ENCODE measurements around the gene LNPK.

The LNPK gene

DNA sequence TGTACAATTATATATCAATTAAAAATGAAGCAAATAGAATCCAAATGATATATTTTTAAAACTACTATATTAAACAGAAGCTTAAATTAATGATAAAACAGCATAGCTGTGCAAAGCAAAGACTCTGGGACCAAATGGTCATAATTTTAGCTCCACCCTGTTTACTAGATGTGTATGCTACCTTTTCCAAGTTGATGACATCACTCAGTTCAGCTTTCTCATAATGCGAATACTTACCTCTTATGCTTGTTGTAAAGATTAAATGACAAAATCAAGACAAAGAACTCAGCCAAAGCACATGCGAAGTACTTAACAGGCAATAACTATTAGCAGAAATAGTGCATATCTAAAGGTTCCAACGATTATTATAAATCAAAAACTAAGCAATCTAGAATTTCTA, 51.6 kb downstream of the LNPK start:
- no peaks in the 10 kb centered on the region for H3K27me3 ChIP-seq (replicated peaks in 2 of 5; ENCODE audit: control insufficient read depth in 4 of 5, insufficient read depth in 5 of 5, low read length in 4 of 5)
- no CpG with 5 or more reads among the region's 3 CpGs for WGBS (ENCODE audit: insufficient coverage)
- H3K4me1 ChIP-seq (ENCODE audit: control extremely low read depth in 1 of 4, control insufficient read depth in 4 of 4, insufficient read depth in 4 of 4, low read length in 3 of 4) = no peaks in the 10 kb centered on the region
- peaks cover 5 to 14% (median 6%) of the 10 kb centered on the region in 4 experiments for H3K36me3 ChIP-seq (ENCODE audit: control insufficient read depth in 4 of 4, insufficient read depth in 4 of 4, low read length in 3 of 4)
- H3K4me3 ChIP-seq (ENCODE audit: control insufficient read depth in 1 of 7, extremely low read depth in 1 of 7, insufficient read depth in 4 of 7, low read depth in 2 of 7, low read length in 6 of 7) = no peak overlapping the region
- no peaks in the 10 kb centered on the region for H3K9me3 ChIP-seq (ENCODE audit: control extremely low read depth in 1 of 5, control insufficient read depth in 4 of 5, insufficient read depth in 2 of 5, low read depth in 1 of 5, low read length in 4 of 5)
- no peak for DNase-seq
- ChIA-PET CTCF (no interaction called here), POLR2A (no interaction called here)
- H3K27ac ChIP-seq (ENCODE audit: insufficient read depth in 1 of 2, low read depth in 1 of 2, low read length in 2 of 2, poor library complexity in 1 of 2, severe bottlenecking in 2 of 2) = no peak overlapping the region

DNA sequence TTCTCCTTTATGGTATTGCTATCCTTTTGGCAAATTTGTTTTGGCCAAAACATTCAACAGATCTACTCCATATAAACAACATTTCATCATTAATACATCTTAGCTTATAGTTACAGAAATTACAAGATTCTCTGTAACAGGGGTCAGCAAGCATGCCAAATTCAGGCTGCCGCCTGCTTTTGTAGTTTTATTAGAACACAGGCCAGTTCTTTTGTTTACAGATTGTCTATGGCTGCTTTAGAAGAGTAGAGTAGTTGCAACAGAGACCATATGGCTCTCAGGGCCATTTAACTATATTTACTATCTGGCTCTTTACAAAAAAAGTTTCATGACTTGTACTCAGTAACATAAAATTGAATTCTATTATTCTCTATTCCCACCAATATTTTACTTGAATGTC, 53.9 kb downstream of the LNPK start:
- no CpG with 5 or more reads among the region's 1 CpG for WGBS (ENCODE audit: insufficient coverage)
- H3K9me3 ChIP-seq (ENCODE audit: control extremely low read depth in 1 of 5, control insufficient read depth in 4 of 5, insufficient read depth in 2 of 5, low read depth in 1 of 5, low read length in 4 of 5) = no peaks in the 10 kb centered on the region
- DNase-seq = no peak
- H3K27ac ChIP-seq (ENCODE audit: insufficient read depth in 1 of 2, low read depth in 1 of 2, low read length in 2 of 2, poor library complexity in 1 of 2, severe bottlenecking in 2 of 2) = no peak overlapping the region
- no peaks in the 10 kb centered on the region for H3K27me3 ChIP-seq (replicated peaks in 2 of 5; ENCODE audit: control insufficient read depth in 4 of 5, insufficient read depth in 5 of 5, low read length in 4 of 5)
- H3K36me3 ChIP-seq (ENCODE audit: control insufficient read depth in 4 of 4, insufficient read depth in 4 of 4, low read length in 3 of 4) = peaks cover 2 to 12% (median 4%) of the 10 kb centered on the region in 4 experiments
- H3K4me1 ChIP-seq (ENCODE audit: control extremely low read depth in 1 of 4, control insufficient read depth in 4 of 4, insufficient read depth in 4 of 4, low read length in 3 of 4) = no peaks in the 10 kb centered on the region
- ChIA-PET CTCF (no interaction called here), POLR2A (no interaction called here)
- H3K4me3 ChIP-seq (ENCODE audit: control insufficient read depth in 1 of 7, extremely low read depth in 1 of 7, insufficient read depth in 4 of 7, low read depth in 2 of 7, low read length in 6 of 7) = no peak overlapping the region

DNA sequence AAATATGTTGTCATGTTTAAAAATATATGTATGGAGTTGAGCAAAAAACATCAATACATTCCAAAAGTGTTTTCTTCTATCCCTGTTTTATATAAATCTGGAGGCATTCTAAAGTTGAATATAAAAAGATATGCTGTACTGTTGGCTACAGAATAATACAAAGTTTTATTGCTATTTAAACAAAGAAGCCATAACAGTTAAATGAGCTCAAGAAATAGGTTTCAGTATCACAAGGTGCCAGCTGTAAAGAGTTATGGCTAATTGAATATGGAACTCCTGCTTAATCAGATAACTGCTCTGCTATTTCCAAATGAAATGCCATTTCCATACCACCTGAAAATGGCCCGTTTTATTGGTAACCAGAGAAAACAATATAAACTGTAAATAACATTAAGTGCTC, 55.0 kb downstream of the LNPK start:
- no CpG with 5 or more reads among the region's 1 CpG for WGBS (ENCODE audit: insufficient coverage)
- Histone ChIP-seq H3K4me1 (ENCODE audit: control extremely low read depth in 1 of 4, control insufficient read depth in 4 of 4, insufficient read depth in 4 of 4, low read length in 3 of 4) (no peaks in the 10 kb centered on the region), H3K27me3 (replicated peaks in 2 of 5; ENCODE audit: control insufficient read depth in 4 of 5, insufficient read depth in 5 of 5, low read length in 4 of 5) (no peaks in the 10 kb centered on the region), H3K9me3 (ENCODE audit: control extremely low read depth in 1 of 5, control insufficient read depth in 4 of 5, insufficient read depth in 2 of 5, low read depth in 1 of 5, low read length in 4 of 5) (peaks cover 0 to 3% (median 0%) of the 10 kb centered on the region in 5 experiments), H3K27ac (ENCODE audit: insufficient read depth in 1 of 2, low read depth in 1 of 2, low read length in 2 of 2, poor library complexity in 1 of 2, severe bottlenecking in 2 of 2) (no peak overlapping the region), H3K4me3 (ENCODE audit: control insufficient read depth in 1 of 7, extremely low read depth in 1 of 7, insufficient read depth in 4 of 7, low read depth in 2 of 7, low read length in 6 of 7) (no peak overlapping the region), H3K36me3 (ENCODE audit: control insufficient read depth in 4 of 4, insufficient read depth in 4 of 4, low read length in 3 of 4) (peaks cover 2 to 14% (median 5%) of the 10 kb centered on the region in 4 experiments)
- DNase-seq = no peak
- ChIA-PET POLR2A (no interaction called here), CTCF (no interaction called here)

DNA sequence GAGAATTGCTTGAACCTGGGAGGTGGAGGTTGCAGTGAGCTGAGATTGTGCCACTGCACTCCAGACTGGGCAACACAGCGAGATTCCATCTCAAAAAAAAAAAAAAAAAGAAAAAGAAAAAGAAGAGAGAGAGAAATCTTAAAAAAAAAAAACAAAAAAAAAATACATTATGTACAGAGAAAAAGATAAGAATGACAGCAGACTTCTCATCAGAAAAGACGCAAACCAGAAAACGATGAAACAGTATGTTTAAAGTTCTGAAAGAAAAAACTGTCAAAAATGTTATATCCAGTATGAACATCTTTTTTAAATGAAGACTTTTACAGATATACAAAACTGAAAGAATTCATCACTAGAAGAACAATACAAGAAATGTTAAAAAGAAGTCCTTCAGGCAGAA, 60.4 kb downstream of the LNPK start:
- ChIA-PET POLR2A (no interaction called here), CTCF (no interaction called here)
- peaks cover 0 to 16% (median 3%) of the 10 kb centered on the region in 4 experiments for H3K36me3 ChIP-seq (ENCODE audit: control insufficient read depth in 4 of 4, insufficient read depth in 4 of 4, low read length in 3 of 4)
- H3K27ac ChIP-seq (ENCODE audit: insufficient read depth in 1 of 2, low read depth in 1 of 2, low read length in 2 of 2, poor library complexity in 1 of 2, severe bottlenecking in 2 of 2) = no peak overlapping the region
- H3K9me3 ChIP-seq (ENCODE audit: control extremely low read depth in 1 of 5, control insufficient read depth in 4 of 5, insufficient read depth in 2 of 5, low read depth in 1 of 5, low read length in 4 of 5) = peaks cover 0 to 11% (median 0%) of the 10 kb centered on the region in 5 experiments
- peaks cover 0 to 5% (median 0%) of the 10 kb centered on the region in 4 experiments for H3K4me1 ChIP-seq (ENCODE audit: control extremely low read depth in 1 of 4, control insufficient read depth in 4 of 4, insufficient read depth in 4 of 4, low read length in 3 of 4)
- no CpG with 5 or more reads among the region's 3 CpGs for WGBS (ENCODE audit: insufficient coverage)
- peak in 2 of 3 donors; percentile 1 to 10 for DNase-seq
- H3K27me3 ChIP-seq (replicated peaks in 2 of 5; ENCODE audit: control insufficient read depth in 4 of 5, insufficient read depth in 5 of 5, low read length in 4 of 5) = no peaks in the 10 kb centered on the region
- H3K4me3 ChIP-seq (ENCODE audit: control insufficient read depth in 1 of 7, extremely low read depth in 1 of 7, insufficient read depth in 4 of 7, low read depth in 2 of 7, low read length in 6 of 7) = no peak overlapping the region

DNA sequence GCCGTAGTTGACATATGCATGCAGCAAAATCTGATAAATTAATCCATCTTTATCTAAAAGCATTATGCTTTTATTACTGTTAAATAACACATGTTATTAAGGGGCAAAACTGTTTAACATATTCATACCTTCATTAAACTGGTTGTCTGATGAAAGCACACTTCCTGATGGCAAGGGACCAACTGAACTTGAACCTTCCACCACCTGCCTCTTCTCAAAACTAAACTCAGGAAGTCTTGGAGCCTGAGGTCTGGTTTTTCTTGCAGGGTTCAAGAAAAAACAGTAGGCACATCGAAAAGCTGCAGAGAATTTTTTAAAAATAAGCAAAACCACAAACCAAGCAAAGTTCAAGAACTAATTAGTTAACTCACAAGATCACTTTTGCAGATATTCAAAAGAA, 64.9 kb downstream of the LNPK start:
- POLR2A ChIA-PET = no interaction called here

DNA sequence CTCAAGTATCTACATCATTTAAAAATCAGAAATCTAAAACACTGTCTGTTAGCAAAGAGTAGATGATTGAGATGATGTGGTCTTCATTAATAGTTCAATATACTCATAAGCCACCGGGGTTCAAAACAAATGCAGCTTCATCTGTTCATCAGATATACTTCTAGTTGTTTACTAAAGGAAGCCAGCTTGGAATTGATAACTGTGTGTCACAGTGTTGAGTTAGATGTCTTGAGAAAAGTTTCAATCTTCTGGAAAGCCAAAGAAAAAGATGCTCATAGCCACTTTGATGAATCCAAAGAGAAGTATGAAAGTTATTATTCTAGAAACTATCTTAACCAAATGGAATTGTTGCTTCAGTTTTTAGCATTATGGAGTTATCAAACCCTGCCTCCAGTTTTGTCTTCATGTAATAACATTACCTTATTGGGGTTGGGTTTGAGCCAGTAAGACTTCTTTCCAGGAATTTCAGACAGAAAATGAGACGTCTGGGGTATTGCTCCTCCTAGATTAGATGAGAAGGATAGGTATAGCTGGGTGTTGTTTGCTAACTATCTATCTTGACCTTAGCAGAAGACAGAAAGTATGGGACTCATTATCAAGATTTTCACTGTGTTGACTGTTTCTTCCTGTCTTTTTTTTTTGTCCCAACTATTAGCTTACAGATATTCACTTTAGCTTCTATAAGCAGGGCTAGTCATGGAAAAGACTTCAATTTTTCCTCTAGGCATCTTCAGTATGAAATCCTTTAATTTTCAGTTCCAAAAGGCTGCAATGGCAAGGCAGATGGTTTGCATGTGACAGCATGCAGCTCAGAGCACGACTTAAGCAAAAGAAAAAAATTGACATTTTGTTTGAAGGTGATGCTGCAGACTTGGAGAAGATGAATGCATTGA, 66.5 kb downstream of the LNPK start:
- Histone ChIP-seq H3K27ac (ENCODE audit: insufficient read depth in 1 of 2, low read depth in 1 of 2, low read length in 2 of 2, poor library complexity in 1 of 2, severe bottlenecking in 2 of 2) (no peak overlapping the region), H3K4me1 (ENCODE audit: control extremely low read depth in 1 of 4, control insufficient read depth in 4 of 4, insufficient read depth in 4 of 4, low read length in 3 of 4) (peaks cover 0 to 5% (median 0%) of the 10 kb centered on the region in 4 experiments), H3K36me3 (ENCODE audit: control insufficient read depth in 4 of 4, insufficient read depth in 4 of 4, low read length in 3 of 4) (peaks cover 3 to 8% (median 6%) of the 10 kb centered on the region in 4 experiments), H3K27me3 (replicated peaks in 2 of 5; ENCODE audit: control insufficient read depth in 4 of 5, insufficient read depth in 5 of 5, low read length in 4 of 5) (no peaks in the 10 kb centered on the region), H3K9me3 (ENCODE audit: control extremely low read depth in 1 of 5, control insufficient read depth in 4 of 5, insufficient read depth in 2 of 5, low read depth in 1 of 5, low read length in 4 of 5) (no peaks in the 10 kb centered on the region), H3K4me3 (ENCODE audit: control insufficient read depth in 1 of 7, extremely low read depth in 1 of 7, insufficient read depth in 4 of 7, low read depth in 2 of 7, low read length in 6 of 7) (no peak overlapping the region)
- CTCF ChIA-PET = interaction anchor here (0.6 kb wide), 1 partner anchor 11 kb away, joined by 3 read pairs; no protein-coding TSS in a partner anchor
- DNase-seq = no peak
- POLR2A ChIA-PET = no interaction called here
- 93% methylated on average over 2 of the region's 3 CpGs for WGBS (ENCODE audit: insufficient coverage)

More for the DNA sequence above, 64.9 kb downstream of the LNPK start:
- H3K4me1 ChIP-seq (ENCODE audit: control extremely low read depth in 1 of 4, control insufficient read depth in 4 of 4, insufficient read depth in 4 of 4, low read length in 3 of 4) = peaks cover 0 to 5% (median 0%) of the 10 kb centered on the region in 4 experiments
- peaks cover 0 to 9% (median 0%) of the 10 kb centered on the region in 5 experiments for H3K9me3 ChIP-seq (ENCODE audit: control extremely low read depth in 1 of 5, control insufficient read depth in 4 of 5, insufficient read depth in 2 of 5, low read depth in 1 of 5, low read length in 4 of 5)
- H3K36me3 ChIP-seq (ENCODE audit: control insufficient read depth in 4 of 4, insufficient read depth in 4 of 4, low read length in 3 of 4) = peaks cover 3 to 11% (median 6%) of the 10 kb centered on the region in 4 experiments
- no peak overlapping the region for H3K4me3 ChIP-seq (ENCODE audit: control insufficient read depth in 1 of 7, extremely low read depth in 1 of 7, insufficient read depth in 4 of 7, low read depth in 2 of 7, low read length in 6 of 7)
- no CpG with 5 or more reads among the region's 2 CpGs for WGBS (ENCODE audit: insufficient coverage)
- CTCF ChIA-PET = no interaction called here
- no peak overlapping the region for H3K27ac ChIP-seq (ENCODE audit: insufficient read depth in 1 of 2, low read depth in 1 of 2, low read length in 2 of 2, poor library complexity in 1 of 2, severe bottlenecking in 2 of 2)
- H3K27me3 ChIP-seq (replicated peaks in 2 of 5; ENCODE audit: control insufficient read depth in 4 of 5, insufficient read depth in 5 of 5, low read length in 4 of 5) = no peaks in the 10 kb centered on the region
- peak in 1 of 3 donors; percentile 4 for DNase-seq

DNA sequence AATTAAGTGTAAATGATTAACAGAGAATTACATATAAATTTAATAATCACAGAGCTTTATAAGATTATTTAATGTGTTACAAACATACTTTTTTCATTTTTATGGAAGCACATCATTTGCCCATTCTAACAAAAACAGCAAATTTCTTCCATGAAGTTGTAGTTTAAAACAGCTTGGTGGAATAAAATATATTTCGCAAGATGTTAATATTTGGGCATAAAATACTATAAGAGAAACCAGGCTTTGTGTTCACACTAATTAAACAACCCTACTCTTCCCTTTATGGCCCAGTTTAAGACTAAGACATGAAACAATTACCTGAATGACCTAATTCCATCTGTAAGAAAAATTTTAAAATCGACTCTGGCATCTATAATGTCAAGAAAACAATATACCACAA, 69.4 kb downstream of the LNPK start:
- ChIA-PET CTCF (no interaction called here), POLR2A (no interaction called here)
- DNase-seq = no peak
- 100% methylated on average over 1 of the region's 2 CpGs for WGBS (ENCODE audit: insufficient coverage)
- Histone ChIP-seq H3K4me3 (ENCODE audit: control insufficient read depth in 1 of 7, extremely low read depth in 1 of 7, insufficient read depth in 4 of 7, low read depth in 2 of 7, low read length in 6 of 7) (no peak overlapping the region), H3K36me3 (ENCODE audit: control insufficient read depth in 4 of 4, insufficient read depth in 4 of 4, low read length in 3 of 4) (peaks cover 3 to 10% (median 7%) of the 10 kb centered on the region in 4 experiments), H3K9me3 (ENCODE audit: control extremely low read depth in 1 of 5, control insufficient read depth in 4 of 5, insufficient read depth in 2 of 5, low read depth in 1 of 5, low read length in 4 of 5) (no peaks in the 10 kb centered on the region), H3K27me3 (replicated peaks in 2 of 5; ENCODE audit: control insufficient read depth in 4 of 5, insufficient read depth in 5 of 5, low read length in 4 of 5) (no peaks in the 10 kb centered on the region), H3K27ac (ENCODE audit: insufficient read depth in 1 of 2, low read depth in 1 of 2, low read length in 2 of 2, poor library complexity in 1 of 2, severe bottlenecking in 2 of 2) (no peak overlapping the region), H3K4me1 (ENCODE audit: control extremely low read depth in 1 of 4, control insufficient read depth in 4 of 4, insufficient read depth in 4 of 4, low read length in 3 of 4) (peaks cover 0 to 5% (median 0%) of the 10 kb centered on the region in 4 experiments)
